BJ (cell line): ENCODE results near the gene DTNB. TPM values are rescaled to one million over a fixed set of nuclear protein-coding genes. Genes with fewer than 3 reads are reported as not detected.

Experiments
- CTCF ChIA-PET: fragments of 350-600 bp; formaldehyde crosslinking; extraction: SDS; loops from one replicate; lab custom pipeline; 2021; ENCODE audit warnings: antibody characterized with exemption, inconsistent platforms; lab: Yijun Ruan, JAX
- POLR2A ChIA-PET: fragments of 300-600 bp; sonication (Branson Sonifier 250); formaldehyde crosslinking; extraction: SDS; loops from one replicate; lab custom pipeline; 2021; ENCODE audit warnings: antibody characterized with exemption; lab: Charles Lee
- DNase-seq: peaks from one replicate; pipeline ENCODE4 v3.0.0-alpha.2; 2011; ENCODE audit warnings: low read depth
- H3K27me3 ChIP-seq: 2 replicates; pipeline ENCODE4 v1.6.0; 2011; ENCODE audit warnings: low read length; ENCODE audit not compliant: control insufficient read depth, insufficient read depth
- H3K36me3 ChIP-seq: 2 replicates; pipeline ENCODE4 v1.5.1; 2011; ENCODE audit warnings: low read length; ENCODE audit not compliant: control insufficient read depth, insufficient read depth
- H3K4me3 ChIP-seq: 2 replicates; pipeline ENCODE4 v1.5.1; 2011; ENCODE audit warnings: low read depth, mild to moderate bottlenecking, control low read depth, low read length
- polyA plus RNA-seq: library from polyadenylated mRNA; depleted of rRNA; stranded (reverse); fragments of >200 nt; gene quantifications from 2 replicates; pipeline ENCODE4 v1.2.3, GENCODE V29; 2011
- TF ChIP-seq, protein P1 (sequence below): IDR thresholded peaks from 2 replicates; pipeline ENCODE4 v1.5.1; 2011; ENCODE audit warnings: low read depth, mild to moderate bottlenecking, control low read depth, inconsistent platforms, low read length, moderate library complexity; ENCODE audit not compliant: insufficient read depth

Gene DTNB
- polyA plus RNA-seq, 1 experiment = 7.7 TPM

DNA sequence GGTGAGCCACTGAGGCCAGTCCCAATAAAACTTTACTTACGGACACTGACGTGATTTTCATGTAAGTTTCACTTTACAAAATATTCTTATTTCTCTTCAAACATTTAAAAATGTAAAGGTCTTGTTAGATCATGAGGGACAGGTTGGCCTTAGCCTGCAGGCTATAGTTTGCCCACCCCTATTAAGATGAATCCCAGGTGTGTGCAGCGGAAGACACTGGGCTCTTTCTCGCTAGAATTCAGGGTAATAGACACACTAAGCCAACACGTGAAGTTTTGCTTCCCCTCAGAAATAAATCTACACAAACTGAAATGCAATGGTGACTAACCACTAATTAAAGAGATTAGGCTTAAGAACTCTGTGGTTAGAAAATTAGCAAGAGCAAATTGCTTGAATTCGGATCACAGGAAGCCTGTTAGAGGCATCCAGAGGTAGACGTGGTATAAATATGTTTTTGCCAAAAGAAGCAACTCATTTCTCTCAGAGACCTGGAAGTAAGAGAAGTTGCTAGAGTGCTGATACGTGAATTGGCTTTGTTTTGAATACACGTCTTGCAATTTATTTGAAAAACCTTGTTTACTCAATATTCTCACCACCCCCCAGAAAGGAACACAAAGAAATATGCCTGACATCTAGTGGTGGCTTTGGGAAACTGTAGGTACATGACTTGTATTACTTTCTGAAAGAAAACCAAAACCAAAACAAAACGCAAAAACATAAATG lies 151.6 kb downstream of the DTNB start:
- ChIA-PET CTCF (interaction anchor here (0.8 to 0.9 kb wide), 2 partner anchors 10 to 156 kb away, joined by 3 to 5 read pairs; no protein-coding TSS in a partner anchor), POLR2A (no interaction called here)
- Histone ChIP-seq H3K36me3 (no peaks in the 10 kb centered on the region), H3K4me3 (peak overlapping the region; percentile 12; the same call in 1 of the 2 replicates), H3K27me3 (no peaks in the 10 kb centered on the region)
- peak; percentile 50 for DNase-seq
- TF ChIP-seq, protein P1, sequence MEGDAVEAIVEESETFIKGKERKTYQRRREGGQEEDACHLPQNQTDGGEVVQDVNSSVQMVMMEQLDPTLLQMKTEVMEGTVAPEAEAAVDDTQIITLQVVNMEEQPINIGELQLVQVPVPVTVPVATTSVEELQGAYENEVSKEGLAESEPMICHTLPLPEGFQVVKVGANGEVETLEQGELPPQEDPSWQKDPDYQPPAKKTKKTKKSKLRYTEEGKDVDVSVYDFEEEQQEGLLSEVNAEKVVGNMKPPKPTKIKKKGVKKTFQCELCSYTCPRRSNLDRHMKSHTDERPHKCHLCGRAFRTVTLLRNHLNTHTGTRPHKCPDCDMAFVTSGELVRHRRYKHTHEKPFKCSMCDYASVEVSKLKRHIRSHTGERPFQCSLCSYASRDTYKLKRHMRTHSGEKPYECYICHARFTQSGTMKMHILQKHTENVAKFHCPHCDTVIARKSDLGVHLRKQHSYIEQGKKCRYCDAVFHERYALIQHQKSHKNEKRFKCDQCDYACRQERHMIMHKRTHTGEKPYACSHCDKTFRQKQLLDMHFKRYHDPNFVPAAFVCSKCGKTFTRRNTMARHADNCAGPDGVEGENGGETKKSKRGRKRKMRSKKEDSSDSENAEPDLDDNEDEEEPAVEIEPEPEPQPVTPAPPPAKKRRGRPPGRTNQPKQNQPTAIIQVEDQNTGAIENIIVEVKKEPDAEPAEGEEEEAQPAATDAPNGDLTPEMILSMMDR = peak; percentile 76

DNA sequence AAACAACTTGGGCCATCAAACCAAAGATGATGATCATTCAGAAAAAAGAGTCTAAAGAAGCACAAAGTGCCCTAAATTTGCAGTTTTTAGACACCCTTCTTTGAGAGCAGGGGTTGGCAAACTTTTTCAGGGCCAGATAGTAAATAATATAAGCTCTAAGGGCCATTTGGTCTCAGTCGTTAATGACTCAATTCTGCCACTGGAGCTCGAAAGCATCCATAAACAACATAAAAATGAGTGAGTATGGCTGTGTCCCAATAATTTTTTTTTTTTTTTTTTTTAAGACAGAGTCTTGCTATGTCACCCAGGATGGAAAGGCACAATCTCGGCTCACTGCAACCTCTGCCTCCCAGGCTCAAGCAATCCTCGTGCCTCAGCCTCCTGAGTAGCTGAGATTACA lies 152.3 kb downstream of the DTNB start:
- ChIA-PET POLR2A (no interaction called here), CTCF (interaction anchor here (0.7 to 1.2 kb wide), 5 partner anchors 9 to 178 kb away, joined by 3 to 5 read pairs (median 3); no protein-coding TSS in a partner anchor)
- peak; percentile 14 for DNase-seq
- no peaks in the 10 kb centered on the region for H3K27me3 ChIP-seq
- H3K4me3 ChIP-seq = no peak overlapping the region
- no peaks in the 10 kb centered on the region for H3K36me3 ChIP-seq
- TF ChIP-seq, protein P1 = no peak

DNA sequence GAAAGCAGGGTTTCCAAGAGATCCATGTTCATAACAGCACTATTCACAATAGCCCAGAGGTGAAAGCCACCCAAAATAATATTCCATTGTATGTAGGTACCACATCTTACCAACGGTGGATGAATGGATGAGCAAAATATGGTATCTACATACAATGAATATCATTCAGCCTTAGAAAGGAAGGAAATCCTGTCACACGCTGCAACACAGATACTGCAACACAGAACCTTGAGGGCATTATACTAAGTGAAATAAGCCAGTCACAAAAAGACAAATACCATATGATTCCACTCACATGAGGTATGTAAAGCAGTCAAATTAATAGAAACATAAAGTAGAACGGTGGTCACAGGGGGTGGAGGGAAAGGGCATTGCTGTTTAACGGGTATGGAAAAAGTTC lies 155.7 kb downstream of the DTNB start:
- TF ChIP-seq, protein P1 = no peak
- ChIA-PET POLR2A (no interaction called here), CTCF (interaction anchor here (1.0 kb wide), 1 partner anchor 156 kb away, joined by 3 read pairs; no protein-coding TSS in a partner anchor)
- no peak overlapping the region for H3K4me3 ChIP-seq
- no peaks in the 10 kb centered on the region for H3K36me3 ChIP-seq
- no peak for DNase-seq
- H3K27me3 ChIP-seq = no peaks in the 10 kb centered on the region

DNA sequence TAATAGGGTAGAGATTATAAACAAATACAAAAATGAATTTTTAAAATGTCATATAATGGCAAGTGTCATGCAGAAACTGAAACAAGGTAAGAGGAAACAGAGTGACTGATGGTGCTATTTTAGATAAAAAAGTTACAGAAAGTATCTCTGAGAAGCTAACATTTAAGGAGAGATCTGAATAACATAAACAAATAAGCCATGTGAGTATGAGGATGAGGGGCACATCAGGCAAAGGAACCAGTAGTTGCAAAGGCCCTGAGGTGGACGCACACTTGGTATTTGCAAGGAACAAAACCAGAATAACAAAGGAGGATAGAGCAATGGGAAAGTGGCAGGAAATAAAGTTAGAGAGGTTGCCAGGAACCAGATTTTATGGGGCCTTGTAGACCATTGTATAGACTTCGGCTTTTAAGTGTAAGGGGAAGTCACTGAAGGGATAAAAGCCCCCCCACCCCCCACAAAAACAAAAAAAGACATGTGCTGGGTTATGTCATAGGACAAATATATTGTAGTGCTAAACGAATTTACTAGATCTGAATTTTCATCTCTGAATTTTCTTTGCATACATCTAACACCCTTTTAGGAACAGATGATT lies 159.2 kb downstream of the DTNB start:
- no peak overlapping the region for H3K4me3 ChIP-seq
- no peak for DNase-seq
- TF ChIP-seq, protein P1 = no peak
- H3K27me3 ChIP-seq = no peaks in the 10 kb centered on the region
- no peaks in the 10 kb centered on the region for H3K36me3 ChIP-seq
- CTCF ChIA-PET = no interaction called here
- POLR2A ChIA-PET = no interaction called here

DNA sequence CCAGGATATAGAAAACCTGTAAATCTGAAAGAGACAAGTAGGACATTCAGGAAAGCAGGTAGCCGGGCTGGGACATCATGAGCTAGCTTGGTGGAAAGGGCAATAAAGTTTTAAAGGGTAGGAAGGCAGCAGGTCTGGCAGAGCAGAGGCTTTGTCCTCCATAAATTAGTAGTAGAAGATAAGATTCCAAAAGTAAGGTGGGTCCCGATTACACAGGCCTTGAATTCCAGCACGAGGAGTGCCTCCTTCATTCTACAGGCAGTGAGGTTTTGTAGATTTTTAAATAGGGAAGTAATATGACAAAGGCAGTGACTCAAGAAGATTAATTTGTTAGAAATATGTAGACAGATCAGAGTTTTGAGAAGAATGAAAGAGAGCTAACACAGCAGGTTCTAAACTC lies 160.7 kb downstream of the DTNB start:
- DNase-seq = no peak
- TF ChIP-seq, protein P1 = no peak
- Histone ChIP-seq H3K36me3 (no peaks in the 10 kb centered on the region), H3K4me3 (no peak overlapping the region), H3K27me3 (no peaks in the 10 kb centered on the region)
- ChIA-PET POLR2A (no interaction called here), CTCF (interaction anchor here (0.8 to 1.5 kb wide), 3 partner anchors 8 to 15 kb away, joined by 3 to 5 read pairs (median 4); no protein-coding TSS in a partner anchor)
